Peyer's patch (tissue), 4 donors: ENCODE data around the gene NDUFB7.

ENCODE experiments used
- CTCF ChIP-seq, 6 experiments: fragments of 450-650 bp in 4 of 6; fragments of 200-600 bp in 2 of 6; sonication (generic) in 1 of 6; IDR thresholded peaks; one replicate each; pipeline ENCODE4 v1.5.1; 2017 to 2019; ENCODE audit warnings: antibody characterized with exemption in 6 of 6, mild to moderate bottlenecking in 3 of 6, moderate library complexity in 1 of 6
- POLR2A ChIP-seq, 2 donors: fragments of 450-650 bp; IDR thresholded peaks; one replicate each; pipeline ENCODE4 v1.5.1; 2017; ENCODE audit warnings: antibody characterized with exemption in 2 of 2, mild to moderate bottlenecking in 2 of 2, moderate library complexity in 2 of 2

GRCh38 chr19:14582894-14583340, 11.1 kb upstream of the NDUFB7 start, which contains the start of gene CLEC17A:
- TF ChIP-seq CTCF (IDR thresholded peaks at IDR 0.05): no peak
- no peak for TF ChIP-seq POLR2A (IDR thresholded peaks at IDR 0.05)
